DLD1 (cell line): ENCODE results near the gene ZNF680.
"Not testable (repeated sequence)": the region's sequence is repeated elsewhere in the genome, so short reads cannot be mapped to it uniquely, and the experiment has no call there.

Source experiments
- in situ Hi-C: cut with HindIII; loops from 2 replicates; pipeline ENCODE4 v1.10.0; 2017; ENCODE audit warnings: low sequenced_read_pairs

ZNF680 gene

GRCh38 chr7:64562626-64563278, at the start of gene ZNF680:
TSS of gene ZNF680 (minus strand) at chr7:64563071. CDS start at chr7:64562954, 117 bp downstream.
- in situ Hi-C loops: no loop called here

DNA sequence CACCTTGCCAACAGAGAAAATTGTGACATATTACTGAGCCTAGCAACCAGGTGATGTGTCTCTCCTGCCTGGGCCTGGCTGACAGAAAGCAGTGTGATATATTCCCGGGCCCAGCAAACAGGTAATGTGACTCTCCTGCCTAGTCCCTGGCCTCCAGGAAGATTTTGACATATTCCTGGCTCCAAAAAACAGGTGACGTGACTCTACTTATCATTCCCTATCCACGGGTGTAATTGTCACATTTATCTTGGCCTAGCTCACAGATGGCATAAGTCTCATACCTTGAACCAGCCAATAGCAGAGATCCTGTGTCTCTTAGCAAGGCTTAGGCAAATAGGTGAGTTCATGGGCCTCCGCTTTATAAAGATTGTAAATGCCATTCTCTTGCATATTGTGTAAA, 49.6 kb upstream of the ZNF680 start:
- in situ Hi-C loops: no loop called here

GRCh38 chr7:64611717-64612116, 48.8 kb upstream of the ZNF680 start:
- in situ Hi-C loops: no loop called here

DNA sequence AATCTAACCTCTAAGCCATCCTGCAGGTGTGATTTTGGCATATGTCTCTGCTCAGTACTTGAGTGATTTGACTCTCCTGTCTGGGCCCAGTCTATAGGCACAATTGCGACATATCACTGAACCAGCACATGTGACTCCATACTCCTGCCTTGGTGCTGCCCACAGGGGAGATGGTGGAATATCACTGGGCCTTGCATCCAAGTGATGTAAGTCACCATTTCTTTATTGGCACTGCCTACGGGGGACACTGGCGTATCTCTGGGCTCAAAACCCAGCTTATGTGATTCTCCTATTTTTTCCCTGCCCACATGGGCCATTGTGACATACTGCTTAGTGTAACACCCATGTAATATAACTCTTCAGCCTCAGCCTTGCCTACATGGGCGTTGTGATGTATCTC, 48.1 kb upstream of the ZNF680 start:
- in situ Hi-C loops: no loop called here

DNA sequence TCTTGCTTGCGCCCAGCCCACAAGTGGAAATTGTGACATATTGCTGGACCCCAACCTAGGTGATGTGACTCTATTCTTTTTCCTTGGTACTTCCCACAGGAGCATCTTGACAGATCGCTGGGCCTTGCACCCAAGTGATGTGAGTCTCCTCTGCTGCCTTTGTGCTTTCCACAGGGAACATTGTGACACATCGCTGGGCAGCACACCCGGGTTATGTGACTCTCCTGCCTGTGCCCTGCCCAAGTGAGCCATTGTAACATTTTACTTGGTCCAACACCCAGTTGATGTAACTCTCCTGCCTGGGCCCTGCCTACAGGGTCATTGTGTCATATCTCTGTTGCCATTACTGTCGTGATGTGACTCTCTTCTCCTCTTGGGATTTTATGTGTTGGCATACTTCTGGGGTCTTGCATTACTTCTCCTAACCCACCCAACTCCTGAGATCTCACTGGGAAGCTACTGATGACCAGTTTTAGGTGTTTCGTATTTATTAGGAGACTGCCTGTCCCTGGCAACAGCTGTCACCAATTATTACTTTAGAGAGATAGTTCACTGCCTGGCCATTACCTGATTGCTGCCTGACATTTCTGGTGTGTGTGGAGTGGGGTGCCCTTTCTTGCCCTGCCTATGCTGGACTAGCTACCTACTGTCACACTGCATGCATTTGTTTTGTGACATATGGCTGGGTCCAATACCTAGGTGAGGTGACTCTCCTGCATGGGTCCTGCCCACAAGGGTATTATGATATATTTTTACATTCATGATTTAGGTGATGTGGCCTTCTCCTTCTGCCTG, 45.4 kb upstream of the ZNF680 start:
- in situ Hi-C loops: no loop called here

- in situ Hi-C loops: no loop called here
These were observed 43.5 kb upstream of the ZNF680 start for GRCh38 chr7:64606385-64606784.

DNA sequence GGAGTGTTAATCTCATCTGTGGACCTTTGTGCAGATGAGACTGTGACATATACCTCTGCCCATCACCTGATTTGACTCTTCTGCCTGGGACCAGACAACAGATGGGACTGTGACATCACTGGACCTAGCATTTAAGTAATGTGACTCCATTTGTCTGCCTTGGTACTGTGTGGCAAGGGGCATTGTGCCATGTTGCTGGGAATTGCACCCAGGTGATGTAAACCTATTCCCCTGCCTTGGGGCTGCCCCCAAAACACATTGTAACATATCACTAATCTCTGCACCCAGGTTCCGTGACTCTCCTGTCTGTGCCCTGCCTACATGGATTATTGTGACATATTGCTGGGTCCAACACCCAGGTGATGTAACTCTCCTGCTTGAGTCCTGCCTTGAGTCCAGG, 40.4 kb upstream of the ZNF680 start:
- in situ Hi-C loops: no loop called here

GRCh38 chr7:64602518-64602917, 39.6 kb upstream of the ZNF680 start:
- in situ Hi-C loops: no loop called here

DNA sequence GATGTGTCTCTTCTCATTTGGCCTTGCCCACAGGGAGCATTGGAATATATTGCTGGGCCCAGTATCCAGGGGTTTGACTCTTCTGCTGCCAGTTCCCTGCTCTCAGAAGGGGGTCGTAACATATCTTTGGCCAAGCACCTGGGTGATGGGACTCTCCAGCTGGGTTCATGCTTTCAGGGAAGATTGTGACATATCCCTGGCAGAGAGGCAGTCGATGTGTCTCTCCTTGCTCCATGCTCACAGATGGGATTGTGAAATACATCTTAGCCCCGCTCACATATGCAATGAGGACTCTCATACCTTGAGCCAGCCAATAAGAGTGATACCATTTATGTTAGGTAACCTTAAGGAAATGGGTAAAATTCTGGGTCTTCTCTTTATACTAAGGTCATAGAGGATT, 39.2 kb upstream of the ZNF680 start:
- in situ Hi-C loops: no loop called here

GRCh38 chr7:64599359-64599758, 36.5 kb upstream of the ZNF680 start:
- in situ Hi-C loops: no loop called here

- in situ Hi-C loops: no loop called here
These were observed 28.1 kb upstream of the ZNF680 start for GRCh38 chr7:64590971-64591370.

DNA sequence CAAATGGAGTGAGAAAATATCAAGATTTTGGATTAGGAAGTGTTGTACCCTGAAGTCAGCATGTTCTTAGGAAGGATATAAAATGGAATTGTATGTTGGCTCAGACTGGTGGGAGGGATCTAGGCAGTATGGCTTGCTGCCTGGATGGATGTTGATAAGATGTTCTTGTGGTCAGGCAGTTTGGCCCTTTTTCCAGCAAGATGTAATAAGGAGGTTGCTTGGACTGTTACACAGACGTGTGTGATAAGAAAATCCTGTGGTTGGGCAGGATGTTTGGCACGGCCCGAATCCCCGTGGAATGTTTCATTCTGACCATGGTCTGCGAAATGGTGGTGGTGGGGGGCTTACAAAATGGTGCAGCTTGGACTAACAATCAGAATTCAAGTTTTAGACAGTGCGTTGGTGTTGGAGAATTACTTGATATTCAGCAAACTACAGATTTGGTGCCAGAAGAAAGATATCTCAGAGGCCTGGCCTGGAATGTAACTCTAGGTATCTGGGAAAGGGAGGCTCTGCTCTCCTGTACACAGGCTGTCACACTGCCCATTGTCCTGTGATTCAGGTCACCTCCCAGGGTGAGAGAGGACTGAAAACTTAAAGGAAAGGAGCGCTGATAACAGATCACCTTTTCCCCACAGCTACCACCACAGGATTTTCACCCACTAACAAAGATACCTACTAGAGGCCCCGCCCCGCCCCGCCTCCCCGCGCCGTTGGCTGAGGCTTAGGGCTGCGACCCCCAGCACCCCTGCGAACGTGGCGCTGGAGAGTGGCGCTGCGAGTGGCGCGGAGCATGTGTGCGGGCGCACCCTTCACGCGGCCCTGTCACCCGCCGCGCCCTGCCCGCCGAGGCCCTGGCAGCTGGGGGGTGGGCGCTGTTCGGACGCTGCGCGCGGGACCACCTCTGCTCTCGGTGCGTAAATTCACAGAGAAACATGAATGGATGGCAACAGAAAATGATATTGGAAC, 19.3 kb upstream of the ZNF680 start:
- in situ Hi-C loops: no loop called here

GRCh38 chr7:64581391-64581790, 18.5 kb upstream of the ZNF680 start:
- in situ Hi-C loops: no loop called here

DNA sequence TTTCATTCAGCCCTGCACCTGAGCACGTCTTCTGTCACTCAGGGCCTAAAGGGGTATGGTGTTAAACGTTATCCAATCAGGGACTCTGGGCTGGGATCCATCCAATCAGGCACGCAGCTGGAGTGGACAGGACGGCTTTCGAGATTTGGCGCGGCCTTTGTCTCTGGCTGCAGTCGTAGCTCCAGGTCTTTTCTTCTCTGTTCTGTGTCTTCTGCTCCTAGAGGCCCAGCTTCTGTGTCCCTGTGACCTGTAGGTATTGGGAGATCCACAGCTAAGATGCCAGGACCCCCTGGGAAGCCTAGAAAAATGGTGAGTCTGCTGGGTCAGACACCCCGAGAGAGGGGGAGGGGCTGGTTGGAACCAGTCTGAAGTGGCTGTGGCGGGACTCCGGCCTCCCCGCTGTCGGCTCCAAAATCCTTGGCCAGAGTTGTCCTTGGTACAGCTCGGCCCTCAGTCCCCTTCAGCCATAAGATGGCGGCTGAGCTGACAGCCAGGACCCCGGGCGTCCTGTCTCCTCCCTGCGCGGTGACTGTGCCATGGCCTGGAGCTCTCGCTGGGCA, 11.7 kb upstream of the ZNF680 start:
- in situ Hi-C loops: no loop called here

- in situ Hi-C loops: not testable (repeated sequence)
These were observed 7.4 kb upstream of the ZNF680 start for GRCh38 chr7:64570284-64570605.

DNA sequence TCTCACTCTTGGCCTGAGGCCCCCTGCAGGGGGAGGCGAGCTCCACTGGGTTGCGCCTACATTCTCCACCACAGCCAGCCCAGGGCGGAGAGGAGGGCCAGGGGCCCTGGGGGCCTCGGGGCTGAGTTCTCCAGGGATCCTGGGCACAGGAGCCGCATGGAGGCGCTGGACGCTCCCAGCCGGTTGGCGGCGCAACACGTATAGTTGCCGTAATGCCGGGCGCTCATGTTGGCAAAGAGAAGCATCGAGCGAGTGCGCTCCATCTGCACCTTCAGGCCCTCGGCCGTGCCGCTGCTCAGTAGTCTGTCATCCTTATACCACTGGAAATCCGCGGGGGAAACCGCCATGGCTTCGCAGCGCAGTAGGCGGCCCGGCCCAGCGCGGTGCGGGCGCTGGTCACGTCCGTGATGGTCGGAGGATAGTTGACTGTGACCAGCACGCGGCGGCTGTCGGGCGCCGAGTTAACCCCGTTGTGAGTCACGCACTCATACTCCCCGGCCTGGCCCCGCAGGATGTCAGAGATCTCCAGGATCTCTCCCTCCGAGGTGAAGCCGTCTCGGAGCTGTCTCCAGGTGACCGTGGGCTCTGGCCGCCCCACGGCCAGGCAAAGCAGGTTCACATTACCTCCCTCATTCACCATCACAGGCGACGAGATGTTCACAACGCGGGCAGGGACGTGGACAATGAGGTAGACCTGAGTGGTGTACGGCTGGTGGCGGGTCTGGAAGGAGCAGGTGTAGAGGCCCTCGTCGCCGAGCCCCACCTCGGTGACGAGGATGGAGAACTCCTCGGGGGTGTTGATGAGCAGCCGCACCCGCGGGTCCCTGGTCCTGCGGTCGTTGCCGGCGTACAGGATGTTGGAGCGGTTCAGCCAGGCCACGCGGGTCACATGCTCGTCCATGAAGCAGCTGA, 6.8 kb upstream of the ZNF680 start:
- in situ Hi-C loops: not testable (repeated sequence)

DNA sequence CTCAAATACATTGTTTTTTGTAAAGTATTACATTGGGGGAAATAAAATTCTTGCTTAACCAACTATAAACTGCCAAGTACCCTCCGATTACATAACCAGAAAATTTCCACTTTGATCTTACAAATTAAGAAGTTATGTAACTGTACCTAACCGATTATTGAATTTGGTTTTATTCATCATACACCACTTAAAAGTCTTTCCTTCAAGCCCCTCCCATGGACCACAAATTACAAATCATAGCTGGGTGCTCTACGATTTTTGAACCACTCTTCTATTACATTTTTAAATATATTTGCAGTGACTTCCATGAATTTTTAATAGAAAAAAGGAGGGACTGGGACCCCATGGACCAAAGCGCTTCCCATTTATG, 630 bp downstream of the ZNF680 start:
- in situ Hi-C loops: no loop called here

DNA sequence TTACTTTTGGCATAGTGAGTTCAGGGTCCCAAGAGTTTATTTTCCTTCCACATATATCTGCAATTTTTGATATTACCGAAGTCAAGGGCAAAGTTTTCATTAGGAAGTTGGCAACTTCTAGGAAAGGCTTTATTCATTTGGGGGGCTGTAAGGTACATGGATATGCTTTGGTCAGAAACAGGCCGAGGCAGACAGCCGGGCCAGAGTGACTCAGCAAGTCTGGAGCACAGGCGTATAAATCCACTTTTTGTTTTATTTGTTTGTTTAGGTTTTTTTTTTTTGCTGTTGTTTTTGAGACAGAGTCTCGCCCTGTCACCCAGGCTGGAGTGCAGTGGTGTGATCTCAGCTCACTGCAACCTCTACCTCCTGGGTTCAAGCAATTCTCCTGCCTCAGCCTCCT, 3.7 kb downstream of the ZNF680 start:
- in situ Hi-C loops: no loop called here

- in situ Hi-C loops: no loop called here
These were observed 4.1 kb downstream of the ZNF680 start for GRCh38 chr7:64558781-64559180.

DNA sequence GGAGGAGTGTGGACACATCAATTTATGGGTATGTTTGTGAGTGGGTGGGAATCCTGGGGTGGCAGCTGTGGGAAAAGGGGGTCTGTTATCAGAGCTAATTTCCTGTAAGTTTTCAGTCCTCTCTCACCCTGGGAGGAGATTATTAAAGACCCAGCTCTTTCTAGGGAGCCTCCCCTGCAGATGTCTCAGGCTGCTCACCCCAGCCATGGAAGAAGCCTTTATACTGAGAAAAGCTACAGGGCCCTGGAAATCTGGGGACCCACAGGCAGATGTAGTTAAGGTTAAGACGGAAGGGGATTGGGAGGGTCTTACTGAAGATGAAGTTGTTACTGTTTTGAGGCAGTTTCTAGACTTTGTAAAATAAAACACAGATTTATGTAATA, 4.6 kb downstream of the ZNF680 start:
- in situ Hi-C loops: no loop called here
